K562 (cell line): ENCODE measurements around the gene SLC35D3. TPM values are rescaled to one million over a fixed set of nuclear protein-coding genes. Genes with fewer than 3 reads are reported as not detected.

Source experiments
- ARID2 ChIP-seq: fragments of 450-650 bp; IDR thresholded peaks from 2 replicates; pipeline ENCODE4 v1.6.1; 2017; ENCODE audit warnings: antibody characterized with exemption, mild to moderate bottlenecking
- ARNT ChIP-seq, 2 experiments: fragments of 450-650 bp; IDR thresholded peaks; 2 replicates each; pipeline ENCODE4 v1.6.1; 2016; ENCODE audit warnings: mild to moderate bottlenecking in 1 of 2
- CBFA2T3 ChIP-seq: fragments of 450-650 bp; IDR thresholded peaks from 2 replicates; pipeline ENCODE4 v1.6.1; 2017
- CSDE1 ChIP-seq, 2 experiments: fragments of 450-650 bp; IDR thresholded peaks; 2 replicates each; pipeline ENCODE4 v1.6.1; 2016; ENCODE audit warnings: mild to moderate bottlenecking in 1 of 2
- RAD21 ChIP-seq, 2 experiments: fragments of 250-450 bp in 1 of 2; fragments of 450-650 bp in 1 of 2; sonication (Bioruptor Pico) in 1 of 2; formaldehyde crosslinking in 1 of 2; IDR thresholded peaks in 1 of 2; conservative IDR thresholded peaks in 1 of 2; 2 replicates each; pipeline versions ENCODE4 v1.4.0 to v1.8.0; 2020 to 2022; ENCODE audit warnings: mild to moderate bottlenecking in 2 of 2, moderate library complexity in 1 of 2
- ZNF436 ChIP-seq: fragments of 250-450, 450-650 bp; sonication (Bioruptor Pico); formaldehyde crosslinking; IDR thresholded peaks from 2 replicates; pipeline ENCODE4 v1.7.0; 2020; ENCODE audit warnings: mild to moderate bottlenecking
- polyA plus RNA-seq, 8 experiments: library from polyadenylated mRNA; depleted of rRNA in 4 of 8; stranded (reverse) in 5 of 8; unstranded in 3 of 8; fragments of >200 nt; fragmentation: Nextera tagmentation in 2 of 8; fragmentation: Illumina TruSeq in 1 of 8; extraction: Ambion mirVana in 2 of 8; extraction: Trizol in 1 of 8; gene quantifications; 2 replicates each; pipeline versions ENCODE4 v1.2.1 to v1.2.3, GENCODE V29; 2011 to 2014; ENCODE audit warnings: inconsistent platforms in 1 of 8, missing spikeins in 1 of 8
- total RNA-seq, 7 experiments: library from RNA; depleted of rRNA in 6 of 7; stranded (reverse); fragments of >200 nt in 6 of 7; fragmentation: Illumina TruSeq in 2 of 7; extraction: Trizol in 2 of 7; gene quantifications; 2 replicates each; pipeline versions ENCODE4 v1.2.1 to v1.2.3, GENCODE V29; 2011 to 2021; ENCODE audit warnings: low replicate concordance in 1 of 7
- TF ChIP-seq, protein P1 (sequence below): fragments of 450-650 bp; IDR thresholded peaks from 2 replicates; pipeline ENCODE4 v1.6.1; 2017; ENCODE audit warnings: antibody characterized with exemption, mild to moderate bottlenecking
- TF ChIP-seq, protein P2 (sequence below), 2 experiments: fragments of 450-650 bp; formaldehyde crosslinking in 1 of 2; IDR thresholded peaks; 2 replicates each; pipeline versions ENCODE4 v1.4.0 to v1.6.1; 2014 to 2020; ENCODE audit warnings: mild to moderate bottlenecking in 2 of 2, borderline replicate concordance in 1 of 2, low read depth in 1 of 2

The SLC35D3 gene
- total and polyA plus RNA-seq, 9 of the 15 experiments (the other 6 are each of a cell fraction or from before 2014, with no cell fraction given): not detected

DNA sequence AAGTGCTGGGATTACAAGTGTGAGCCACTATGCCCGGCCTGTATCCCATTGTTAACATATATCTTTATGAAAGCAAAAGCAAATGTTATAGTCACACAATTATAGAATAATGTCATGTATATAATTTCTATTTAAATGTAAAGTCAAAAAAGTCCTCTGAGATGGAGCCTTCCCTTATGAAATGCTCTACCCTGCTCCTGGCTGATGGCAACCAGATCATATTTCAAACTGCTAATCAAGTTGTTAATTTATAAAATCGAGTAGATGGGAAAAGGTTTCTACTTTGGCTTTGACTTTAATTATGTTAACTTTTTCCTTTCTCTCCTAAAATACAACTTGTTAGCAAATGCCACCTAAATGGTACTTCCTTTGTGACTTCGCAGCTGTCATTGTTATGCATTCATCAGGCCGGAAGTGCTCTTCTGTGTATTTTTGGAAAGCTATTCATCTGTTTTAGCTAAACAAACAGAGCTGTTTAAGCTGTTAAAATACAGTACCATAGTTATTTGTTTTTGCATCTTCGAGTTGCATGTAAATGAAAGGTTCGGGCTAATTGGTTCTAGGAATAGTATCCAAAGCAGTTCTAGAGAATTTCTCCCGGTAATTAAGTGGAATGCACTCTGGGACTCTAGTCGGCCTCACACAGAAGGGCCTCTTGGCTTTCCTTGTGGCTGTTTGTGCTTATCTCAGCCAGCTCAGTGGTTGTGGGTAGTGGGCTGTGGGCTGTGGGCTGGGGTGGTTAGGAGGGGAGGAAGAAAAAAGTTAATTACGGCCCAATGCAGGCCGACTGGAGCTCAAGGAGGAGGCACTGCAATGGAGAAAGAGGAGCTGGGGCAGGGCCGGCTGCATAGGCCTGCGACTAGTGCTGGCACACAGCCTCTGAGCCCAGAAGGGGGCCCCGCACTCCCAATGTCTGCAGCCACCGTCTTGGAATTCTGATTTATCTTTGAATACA, 34.8 kb downstream of the SLC35D3 start (continued):
- TF ChIP-seq, protein P1, sequence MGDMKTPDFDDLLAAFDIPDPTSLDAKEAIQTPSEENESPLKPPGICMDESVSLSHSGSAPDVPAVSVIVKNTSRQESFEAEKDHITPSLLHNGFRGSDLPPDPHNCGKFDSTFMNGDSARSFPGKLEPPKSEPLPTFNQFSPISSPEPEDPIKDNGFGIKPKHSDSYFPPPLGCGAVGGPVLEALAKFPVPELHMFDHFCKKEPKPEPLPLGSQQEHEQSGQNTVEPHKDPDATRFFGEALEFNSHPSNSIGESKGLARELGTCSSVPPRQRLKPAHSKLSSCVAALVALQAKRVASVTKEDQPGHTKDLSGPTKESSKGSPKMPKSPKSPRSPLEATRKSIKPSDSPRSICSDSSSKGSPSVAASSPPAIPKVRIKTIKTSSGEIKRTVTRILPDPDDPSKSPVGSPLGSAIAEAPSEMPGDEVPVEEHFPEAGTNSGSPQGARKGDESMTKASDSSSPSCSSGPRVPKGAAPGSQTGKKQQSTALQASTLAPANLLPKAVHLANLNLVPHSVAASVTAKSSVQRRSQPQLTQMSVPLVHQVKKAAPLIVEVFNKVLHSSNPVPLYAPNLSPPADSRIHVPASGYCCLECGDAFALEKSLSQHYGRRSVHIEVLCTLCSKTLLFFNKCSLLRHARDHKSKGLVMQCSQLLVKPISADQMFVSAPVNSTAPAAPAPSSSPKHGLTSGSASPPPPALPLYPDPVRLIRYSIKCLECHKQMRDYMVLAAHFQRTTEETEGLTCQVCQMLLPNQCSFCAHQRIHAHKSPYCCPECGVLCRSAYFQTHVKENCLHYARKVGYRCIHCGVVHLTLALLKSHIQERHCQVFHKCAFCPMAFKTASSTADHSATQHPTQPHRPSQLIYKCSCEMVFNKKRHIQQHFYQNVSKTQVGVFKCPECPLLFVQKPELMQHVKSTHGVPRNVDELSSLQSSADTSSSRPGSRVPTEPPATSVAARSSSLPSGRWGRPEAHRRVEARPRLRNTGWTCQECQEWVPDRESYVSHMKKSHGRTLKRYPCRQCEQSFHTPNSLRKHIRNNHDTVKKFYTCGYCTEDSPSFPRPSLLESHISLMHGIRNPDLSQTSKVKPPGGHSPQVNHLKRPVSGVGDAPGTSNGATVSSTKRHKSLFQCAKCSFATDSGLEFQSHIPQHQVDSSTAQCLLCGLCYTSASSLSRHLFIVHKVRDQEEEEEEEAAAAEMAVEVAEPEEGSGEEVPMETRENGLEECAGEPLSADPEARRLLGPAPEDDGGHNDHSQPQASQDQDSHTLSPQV: no peak
- TF ChIP-seq ZNF436 (no peak), CSDE1 (IDR thresholded peaks at IDR 0.05) (no peak), RAD21 (CRISPR knock-in tag; conservative IDR thresholded peaks at IDR 0.05 in 1 of 2, IDR thresholded peaks at IDR 0.05 in 1 of 2) (peak in 1 of 2 experiments; percentile 37; a peak in 1 of 4 replicates), ARID2 (no peak), CBFA2T3 (no peak), ARNT (IDR thresholded peaks at IDR 0.05) (no peak)
- TF ChIP-seq, protein P2, sequence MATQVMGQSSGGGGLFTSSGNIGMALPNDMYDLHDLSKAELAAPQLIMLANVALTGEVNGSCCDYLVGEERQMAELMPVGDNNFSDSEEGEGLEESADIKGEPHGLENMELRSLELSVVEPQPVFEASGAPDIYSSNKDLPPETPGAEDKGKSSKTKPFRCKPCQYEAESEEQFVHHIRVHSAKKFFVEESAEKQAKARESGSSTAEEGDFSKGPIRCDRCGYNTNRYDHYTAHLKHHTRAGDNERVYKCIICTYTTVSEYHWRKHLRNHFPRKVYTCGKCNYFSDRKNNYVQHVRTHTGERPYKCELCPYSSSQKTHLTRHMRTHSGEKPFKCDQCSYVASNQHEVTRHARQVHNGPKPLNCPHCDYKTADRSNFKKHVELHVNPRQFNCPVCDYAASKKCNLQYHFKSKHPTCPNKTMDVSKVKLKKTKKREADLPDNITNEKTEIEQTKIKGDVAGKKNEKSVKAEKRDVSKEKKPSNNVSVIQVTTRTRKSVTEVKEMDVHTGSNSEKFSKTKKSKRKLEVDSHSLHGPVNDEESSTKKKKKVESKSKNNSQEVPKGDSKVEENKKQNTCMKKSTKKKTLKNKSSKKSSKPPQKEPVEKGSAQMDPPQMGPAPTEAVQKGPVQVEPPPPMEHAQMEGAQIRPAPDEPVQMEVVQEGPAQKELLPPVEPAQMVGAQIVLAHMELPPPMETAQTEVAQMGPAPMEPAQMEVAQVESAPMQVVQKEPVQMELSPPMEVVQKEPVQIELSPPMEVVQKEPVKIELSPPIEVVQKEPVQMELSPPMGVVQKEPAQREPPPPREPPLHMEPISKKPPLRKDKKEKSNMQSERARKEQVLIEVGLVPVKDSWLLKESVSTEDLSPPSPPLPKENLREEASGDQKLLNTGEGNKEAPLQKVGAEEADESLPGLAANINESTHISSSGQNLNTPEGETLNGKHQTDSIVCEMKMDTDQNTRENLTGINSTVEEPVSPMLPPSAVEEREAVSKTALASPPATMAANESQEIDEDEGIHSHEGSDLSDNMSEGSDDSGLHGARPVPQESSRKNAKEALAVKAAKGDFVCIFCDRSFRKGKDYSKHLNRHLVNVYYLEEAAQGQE (IDR thresholded peaks at IDR 0.05; ENCODE audit: borderline replicate concordance): no peak
- TF ChIP-seq, protein P2 (CRISPR knock-in tag; IDR thresholded peaks at IDR 0.05; ENCODE audit: low read depth): no peak
